HG02798 (cell line): Measurements from ENCODE around the gene IRF4.

Source experiments
- ATAC-seq: cut with Tn5 transposase; IDR thresholded peaks from one replicate; pipeline ENCODE4 v1.9.1; 2021; ENCODE audit warnings: mild to moderate bottlenecking; ENCODE audit not compliant: unreplicated experiment, poor library complexity

IRF4 gene

DNA sequence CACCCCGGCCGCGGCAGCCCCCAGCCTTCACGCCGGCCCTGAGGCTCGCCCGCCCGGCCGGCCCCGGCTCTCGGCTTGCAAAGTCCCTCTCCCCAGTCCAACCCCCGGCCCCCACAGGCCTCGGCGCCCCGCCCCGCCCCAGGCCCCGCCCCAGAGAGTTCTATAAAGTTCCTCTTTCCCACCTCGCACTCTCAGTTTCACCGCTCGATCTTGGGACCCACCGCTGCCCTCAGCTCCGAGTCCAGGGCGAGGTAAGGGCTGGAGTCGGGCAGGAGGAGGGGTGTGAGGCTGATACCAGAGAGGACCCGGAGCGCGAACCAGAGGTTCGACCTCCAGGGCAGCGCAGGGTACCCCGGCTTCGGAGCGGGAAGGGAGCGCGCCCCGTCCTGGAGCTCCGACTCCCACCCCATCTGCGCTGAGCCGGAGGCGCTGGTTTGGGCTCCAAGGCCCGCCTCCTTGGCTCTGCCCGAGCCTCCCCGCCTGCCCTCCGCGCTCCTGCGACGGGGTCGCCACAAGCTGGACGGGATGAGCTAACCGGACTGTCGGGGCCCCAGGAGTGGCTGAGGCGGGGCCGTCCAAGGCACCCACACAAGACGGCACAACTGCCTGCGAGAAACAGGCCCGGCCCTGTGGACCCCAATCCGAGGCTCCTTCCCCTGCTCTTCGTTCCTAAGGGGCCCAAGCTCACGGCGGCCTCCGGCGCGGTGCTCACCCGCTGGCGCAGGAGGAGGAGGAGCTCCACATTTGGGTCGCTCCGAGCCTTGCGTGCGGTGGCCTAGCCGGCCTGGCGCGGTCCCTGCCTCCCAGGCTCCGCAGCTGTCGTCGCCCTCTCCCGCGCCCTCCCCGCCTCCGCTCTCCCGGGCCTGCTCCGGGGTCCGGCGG is at the start of gene IRF4:
Gene IRF4, plus strand, starts transcription at position 194 of the 882 bp plus-strand sequence. CDS start 1,401 bp downstream, outside the sequence.
- peak; percentile 61 for ATAC-seq

DNA sequence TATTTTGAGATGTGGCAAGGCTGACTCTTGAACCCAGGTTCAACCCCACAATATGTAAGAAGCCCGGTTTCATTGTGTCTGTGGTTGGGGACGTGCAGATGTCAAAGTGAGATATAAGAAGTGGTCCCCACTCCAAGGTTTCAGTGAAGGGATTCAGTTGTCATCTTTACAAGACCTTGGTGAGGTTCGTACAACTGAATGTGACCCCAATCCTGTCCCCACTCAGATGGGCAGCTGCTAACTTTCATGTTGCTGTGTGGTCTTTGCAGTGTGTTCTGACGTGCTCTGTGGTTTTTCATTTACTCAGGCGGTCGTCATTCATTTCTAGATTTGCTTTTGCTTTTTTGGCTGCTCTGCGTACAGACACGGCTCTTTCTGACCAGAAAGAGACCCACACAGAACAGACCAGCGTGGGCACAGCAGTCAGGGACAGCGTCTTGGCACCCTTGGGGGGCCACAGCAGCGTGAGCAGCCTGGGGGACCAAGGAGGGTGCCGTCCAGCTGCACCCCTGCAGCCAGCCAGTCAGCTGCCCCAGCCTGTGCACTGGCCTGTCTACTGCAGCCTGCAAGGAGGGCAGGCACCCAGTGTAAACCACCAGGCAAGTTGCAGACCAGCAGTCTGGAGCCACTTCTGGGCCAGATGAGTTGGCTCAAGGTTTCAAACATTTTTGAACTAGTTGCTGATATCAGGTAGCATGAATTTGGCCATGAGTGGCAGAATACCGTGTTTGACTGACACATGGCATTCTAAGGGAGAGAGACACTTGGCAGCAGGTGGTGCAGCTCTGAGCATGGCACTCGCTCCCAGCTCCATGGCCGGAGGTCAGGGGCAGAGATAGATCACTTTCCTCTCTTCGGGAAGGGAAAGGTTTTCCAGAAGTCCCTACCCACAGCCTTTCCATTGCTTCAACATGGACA is 49.4 kb upstream of the IRF4 start:
- peak; percentile 43 for ATAC-seq

DNA sequence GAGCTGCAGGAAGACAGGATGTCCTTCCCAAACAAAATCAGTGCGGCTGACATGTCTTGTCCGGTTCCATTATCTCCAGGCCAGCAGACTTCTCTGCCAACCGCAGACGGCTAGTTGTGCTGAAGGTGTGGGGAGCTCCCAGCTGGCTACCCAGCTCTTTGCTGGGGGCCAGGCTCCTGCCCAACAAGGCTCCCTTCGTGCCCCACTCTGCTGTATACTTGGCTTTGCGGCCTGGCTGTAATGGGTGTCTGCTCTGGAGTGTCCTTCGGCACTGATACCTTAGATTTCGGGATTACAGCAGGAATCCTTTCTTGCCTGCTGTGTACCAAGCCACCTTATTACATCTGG is 48.7 kb upstream of the IRF4 start:
- ATAC-seq = no peak

DNA sequence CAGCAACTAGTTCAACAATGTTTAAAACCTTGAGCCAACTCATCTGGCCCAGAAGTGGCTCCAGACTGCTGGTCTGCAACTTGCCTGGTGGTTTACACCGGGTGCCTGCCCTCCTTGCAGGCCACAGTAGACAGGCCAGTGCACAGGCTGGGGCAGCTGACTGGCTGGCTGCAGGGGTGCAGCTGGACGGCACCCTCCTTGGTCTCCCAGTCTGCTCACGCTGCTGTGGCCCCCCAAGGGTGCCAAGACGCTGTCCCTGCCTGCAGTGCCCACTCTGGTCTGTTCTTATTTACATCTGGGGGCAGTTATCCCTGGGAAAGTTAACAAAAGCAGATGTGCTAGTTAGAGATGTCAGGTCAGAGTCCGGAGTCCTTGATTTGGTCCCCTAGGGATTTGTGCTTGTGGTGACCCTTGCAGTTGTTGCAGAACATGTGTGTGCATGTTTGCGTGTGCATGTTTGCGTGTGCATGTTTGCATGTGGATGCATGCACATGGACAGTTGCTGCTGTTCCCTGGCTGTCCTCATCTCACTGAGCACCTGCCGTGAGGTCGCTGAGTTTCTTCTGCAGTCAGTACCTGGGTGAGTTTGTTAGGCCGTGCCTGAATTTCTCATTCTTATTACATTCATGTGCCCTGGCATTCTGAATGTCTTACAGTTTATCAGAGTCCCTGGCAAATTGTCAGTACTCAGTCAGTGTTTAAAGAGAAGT is 48.2 kb upstream of the IRF4 start:
- no peak for ATAC-seq

DNA sequence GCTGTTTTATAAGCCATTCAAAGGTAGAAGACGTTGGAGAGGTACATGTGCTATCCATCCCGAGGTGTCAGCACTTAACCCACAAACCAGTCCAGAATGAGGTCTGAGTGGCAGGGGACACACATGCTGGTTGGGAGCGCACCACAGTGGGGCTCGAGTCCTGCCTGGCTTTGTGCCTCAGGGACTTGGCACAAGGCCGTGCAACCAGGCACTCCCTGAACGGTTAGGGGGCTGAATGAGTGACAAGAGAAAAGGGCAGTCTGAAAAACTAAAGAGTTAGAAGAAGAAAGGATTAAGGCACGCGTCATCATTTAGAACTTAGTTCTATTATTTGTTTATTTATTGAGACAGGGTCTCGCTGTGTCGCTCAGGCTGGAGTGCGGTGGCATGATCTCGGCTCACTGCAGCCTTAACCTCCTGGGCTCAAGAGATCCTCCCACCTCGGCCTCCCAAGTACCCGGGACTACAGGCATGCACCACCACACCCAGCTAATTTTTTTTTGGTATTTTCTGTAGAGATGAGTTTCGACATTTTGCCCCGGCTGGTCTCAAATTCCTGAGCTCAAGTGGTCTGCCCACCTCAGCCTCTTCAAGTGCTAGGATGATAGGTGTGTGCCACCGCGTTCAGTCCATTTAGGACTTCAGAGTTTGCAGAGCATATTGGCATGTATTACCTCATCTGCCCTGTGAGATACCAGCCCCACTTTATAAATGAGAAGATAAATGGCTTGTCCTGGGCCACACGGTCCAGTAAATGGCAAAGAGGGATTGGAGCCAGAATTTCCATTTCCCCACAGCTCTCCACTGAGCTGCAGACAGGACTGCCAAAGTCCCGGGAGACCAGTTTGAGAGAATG is 47.4 kb upstream of the IRF4 start:
- ATAC-seq = no peak

DNA sequence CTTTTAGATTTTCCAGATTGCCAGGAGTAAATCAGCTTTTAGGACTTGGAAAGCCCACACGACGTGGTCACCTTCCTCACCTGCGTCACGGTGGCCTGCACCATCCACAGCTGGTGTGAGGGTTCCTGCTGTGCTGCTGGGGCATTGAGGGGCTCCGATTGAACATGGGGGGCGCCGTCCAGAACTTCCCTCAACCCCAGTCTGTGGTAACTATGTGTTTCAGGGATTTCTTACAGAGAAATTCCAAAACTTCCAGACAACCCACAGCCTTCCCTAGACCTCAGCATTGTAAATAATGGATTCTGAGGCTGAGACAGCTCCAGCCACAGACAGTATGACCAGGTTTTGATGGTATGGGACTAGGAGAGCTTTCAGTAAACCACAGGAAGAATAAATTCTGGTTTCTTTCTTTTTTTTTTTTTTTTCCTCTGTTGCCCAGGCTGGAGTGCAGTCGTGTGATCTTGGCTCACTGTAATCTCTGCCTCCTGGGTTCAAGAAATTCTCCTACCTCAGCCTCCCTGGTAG is 46.7 kb upstream of the IRF4 start:
- ATAC-seq = no peak

DNA sequence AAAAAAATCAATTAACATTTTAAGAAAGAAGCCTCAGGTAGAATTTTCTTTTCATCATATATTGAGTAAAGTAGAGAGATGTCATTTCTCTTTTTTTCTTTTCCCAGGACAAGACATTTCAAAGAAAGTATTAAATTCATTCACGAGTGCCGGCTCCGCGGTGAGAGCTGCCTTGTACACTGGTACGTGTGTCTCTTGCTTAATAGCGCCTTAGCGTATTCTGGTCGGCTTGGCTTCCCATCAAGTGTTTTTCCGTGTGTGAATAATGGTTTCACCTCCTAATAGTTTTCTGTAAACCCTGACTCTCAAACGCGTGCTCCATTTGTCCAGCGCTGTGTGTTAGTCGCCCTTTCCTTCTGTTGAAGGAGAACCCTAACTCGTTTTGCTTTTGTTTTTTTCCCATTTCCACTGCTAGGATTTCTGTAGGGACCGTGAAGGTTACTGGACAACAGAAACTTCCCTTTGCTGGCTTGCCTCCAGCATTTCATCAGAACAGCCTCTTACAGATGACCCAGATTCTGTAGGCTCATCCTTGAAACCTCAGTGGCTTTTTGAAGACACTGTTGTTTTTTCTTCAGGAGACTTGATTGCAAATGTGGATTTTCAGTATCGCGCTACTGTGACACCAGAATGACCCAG is 45.7 kb upstream of the IRF4 start:
- ATAC-seq = no peak

DNA sequence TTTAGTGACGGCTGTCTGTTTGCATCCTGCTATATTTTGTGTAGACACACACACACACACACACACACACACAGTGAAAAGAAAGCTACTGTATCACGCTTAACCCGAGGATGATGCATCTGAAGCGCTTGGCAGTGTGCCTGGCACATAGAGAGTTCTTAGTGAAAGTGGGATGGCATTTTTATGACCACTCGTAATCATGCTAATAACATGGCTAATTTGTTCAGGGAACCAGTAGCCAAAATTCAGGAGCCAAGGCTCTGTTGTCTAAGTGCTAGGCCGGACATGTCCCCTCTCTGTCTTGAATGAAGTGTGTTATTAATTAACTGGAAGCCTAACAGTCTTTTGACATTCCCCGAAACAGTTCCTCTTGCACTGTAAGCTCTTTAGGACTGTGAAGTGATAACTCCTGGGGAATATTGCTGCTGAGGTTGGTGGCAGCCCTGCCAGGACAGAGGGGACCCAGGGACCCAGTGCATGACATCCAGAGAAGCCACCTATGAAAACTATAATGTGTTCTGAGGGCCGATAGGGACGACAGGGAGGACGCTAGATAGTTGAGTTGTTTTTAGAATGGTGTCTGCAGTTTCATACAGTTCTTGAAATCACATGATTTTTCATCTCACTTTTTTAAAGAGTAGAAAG is 45.0 kb upstream of the IRF4 start:
- no peak for ATAC-seq

DNA sequence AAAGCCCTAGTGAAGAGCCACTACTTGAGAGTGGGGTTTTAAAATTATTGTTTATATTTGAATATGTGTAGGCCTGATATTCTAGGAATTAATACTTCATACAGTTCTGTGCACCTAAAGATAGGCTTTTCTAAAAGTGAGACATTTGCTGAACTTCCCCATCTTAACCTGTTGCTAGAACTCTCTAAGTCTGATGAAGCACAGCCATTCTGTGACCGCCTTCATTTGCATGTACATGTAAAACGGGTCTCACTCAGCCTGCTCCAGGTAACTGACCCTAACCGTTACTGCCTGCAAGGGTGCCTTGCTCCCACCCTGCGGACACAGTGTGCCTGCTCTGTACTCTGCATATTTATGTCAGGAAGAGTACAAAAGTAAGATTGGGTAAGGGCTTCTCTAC is 44.3 kb upstream of the IRF4 start:
- ATAC-seq = peak; percentile 71

DNA sequence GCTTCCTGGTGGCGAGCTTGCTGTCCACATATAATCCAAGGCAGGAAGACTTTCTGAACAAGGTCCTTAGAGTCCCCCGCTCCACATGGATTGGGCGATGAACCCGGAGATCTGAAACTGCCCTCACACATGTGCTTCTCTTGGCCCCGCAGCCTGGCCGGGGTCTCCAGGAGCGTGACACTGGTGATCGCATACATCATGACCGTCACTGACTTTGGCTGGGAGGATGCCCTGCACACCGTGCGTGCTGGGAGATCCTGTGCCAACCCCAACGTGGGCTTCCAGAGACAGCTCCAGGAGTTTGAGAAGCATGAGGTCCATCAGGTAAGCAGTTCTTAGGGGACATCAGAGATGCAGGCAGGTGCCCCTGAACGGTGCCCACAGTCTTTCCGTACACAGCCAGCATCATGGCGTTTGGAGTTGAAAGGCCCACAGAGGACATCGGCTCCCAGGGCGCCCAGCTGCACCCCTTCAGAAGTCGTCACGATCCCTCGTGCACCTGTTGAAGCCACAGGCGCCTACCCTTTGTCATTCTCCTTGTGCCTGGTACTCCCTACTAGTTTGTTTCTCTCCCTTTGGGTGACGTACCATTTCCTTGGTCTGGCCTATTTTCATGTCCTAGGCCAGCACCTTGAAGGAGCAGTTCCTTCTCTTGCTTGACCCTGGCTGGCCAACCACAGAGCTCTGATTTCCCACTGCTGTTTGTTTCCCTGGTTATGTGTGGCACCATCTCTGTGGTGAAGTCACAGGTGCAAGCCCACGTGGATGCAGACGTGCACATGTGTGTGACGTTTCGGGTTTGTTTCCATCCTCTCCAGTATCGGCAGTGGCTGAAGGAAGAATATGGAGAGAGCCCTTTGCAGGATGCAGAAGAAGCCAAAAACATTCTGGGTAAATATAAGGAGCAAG is 43.3 kb upstream of the IRF4 start:
- ATAC-seq = no peak

DNA sequence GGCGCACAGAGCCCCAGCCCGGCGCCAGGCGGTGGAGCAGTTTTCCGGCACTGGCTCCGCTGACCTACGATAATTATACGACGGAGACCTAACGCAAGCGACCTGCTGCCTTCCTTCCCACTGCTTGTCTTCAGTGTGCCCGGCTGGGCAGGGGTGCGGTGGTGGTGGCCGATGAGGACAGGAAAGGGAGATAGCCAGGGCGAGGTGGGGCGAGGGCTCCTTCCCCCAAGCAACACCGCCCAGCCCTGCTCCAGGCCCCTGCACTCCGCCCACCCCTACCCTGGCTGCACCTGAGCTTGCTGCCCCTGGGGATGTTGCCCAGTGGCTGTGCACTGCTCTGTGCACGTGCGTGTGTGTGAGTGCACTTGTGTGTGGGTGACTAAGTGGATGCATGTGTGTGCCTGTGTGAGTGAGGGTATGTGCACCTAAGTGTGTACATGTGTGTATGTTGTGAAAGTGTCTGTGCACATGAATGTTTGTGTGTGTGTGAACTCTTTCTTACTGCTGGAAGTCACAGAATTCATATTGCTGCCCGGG is 42.6 kb upstream of the IRF4 start:
- ATAC-seq = no peak

DNA sequence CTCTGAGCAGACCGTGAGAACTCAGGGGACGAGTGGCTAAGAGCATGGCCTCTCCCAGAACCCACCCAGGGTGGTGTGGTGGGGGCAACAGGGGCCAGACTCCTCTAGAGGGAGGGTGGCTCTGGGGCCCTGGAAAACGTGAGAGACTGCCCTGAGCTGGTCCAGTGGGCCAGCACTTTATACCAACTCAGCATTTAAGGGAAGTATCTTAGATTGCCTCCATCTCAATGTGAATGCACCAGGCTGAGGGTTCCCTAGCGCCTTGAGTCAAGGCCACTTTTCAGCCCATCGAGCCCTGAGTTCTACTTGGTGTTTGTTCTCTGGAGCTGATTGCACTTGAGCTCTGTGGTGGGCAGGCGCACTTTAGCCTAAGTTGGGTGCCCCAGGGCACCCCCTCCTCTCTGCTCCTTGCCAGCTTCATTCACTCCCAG is 42.0 kb upstream of the IRF4 start:
- ATAC-seq = no peak

DNA sequence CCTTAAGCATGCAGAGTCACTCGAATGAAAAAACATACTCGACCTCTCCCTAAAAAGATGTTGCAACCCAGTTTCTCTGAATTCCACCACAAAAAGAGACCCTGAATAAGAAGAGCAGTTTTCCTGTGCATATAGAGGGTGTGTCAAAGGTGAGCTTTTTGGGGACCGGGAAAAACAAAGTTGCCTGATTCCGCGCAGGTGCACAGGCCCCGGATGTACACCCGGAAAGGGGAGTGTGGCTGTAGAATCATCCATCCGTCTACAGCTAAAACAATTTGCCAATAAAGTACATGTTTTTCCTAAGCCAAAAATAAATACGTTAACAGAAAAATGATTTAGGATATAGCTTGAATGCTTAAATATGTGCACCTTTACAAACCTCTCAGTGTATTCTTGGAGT is 41.2 kb upstream of the IRF4 start:
- ATAC-seq = no peak

DNA sequence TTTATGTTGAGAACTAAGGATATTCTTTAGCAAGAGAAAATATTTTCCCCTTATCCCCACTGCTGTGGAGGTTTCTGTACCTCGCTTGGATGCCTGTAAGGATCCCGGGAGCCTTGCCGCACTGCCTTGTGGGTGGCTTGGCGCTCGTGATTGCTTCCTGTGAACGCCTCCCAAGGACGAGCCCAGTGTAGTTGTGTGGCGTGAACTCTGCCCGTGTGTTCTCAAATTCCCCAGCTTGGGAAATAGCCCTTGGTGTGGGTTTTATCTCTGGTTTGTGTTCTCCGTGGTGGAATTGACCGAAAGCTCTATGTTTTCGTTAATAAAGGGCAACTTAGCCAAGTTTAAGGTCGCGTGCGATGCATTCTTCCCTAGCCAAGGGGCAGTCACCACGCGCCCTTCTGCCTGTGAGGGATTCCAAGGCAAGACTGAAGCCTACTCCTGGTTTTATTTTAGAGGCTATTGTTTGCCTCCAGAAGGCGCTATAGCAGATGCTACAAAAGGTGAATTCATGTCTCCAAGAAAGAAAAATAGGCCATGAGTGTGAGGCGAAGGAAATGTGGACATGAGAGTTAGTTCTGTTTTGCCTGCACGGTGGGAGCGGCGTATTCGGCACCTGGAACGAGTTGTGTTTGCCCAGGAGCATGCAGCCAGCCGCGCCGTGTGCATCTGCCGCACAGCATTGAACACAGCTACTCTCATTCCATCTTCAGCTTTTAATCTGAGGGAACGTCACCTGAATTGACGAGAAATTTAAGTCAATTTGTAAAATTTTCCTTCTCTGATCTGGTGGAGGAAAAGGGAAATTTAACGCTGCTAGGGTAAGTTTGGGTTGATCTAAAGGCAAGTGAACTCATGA is 40.3 kb upstream of the IRF4 start:
- ATAC-seq = no peak

DNA sequence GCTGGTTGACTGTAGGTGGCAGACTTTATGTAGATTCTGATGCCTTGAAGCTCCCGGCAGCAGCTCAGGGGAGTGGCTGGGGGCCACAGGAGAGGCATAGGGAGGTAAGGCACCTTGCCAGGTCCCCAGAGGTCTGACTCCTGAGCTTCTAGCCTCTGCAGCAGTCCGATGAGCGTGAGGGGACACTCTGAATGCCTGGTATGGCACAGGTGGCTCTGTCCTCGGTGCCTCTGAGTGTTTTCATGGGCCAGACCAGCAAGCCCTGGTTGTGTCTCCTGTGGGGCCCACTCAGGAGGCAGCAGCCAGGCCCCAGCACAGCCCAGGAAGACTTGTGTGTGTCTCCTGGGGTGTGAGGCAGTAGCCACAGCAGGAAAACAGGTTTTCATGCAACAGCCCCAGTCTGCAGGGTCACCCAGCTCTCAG is 39.7 kb upstream of the IRF4 start:
- ATAC-seq = no peak

DNA sequence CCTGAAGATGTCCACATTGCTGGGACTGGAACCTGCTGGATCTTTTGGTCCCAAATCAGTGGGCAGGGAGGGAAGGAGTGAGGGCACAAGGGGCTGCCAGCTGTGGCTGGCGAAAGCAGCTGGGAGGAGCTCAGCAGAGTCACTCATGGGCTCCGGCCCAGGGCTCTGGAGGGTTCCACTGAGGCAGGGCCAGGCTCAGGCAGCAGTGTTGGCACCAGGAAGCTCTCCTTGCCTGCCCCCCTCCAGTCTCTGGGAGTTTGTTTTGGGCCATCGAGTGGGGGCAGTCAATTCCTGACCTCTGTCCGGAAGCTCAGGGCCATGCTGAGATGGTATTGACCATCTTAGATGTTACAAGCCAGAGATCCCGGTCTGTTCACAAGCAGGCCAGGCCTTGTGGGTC is 39.1 kb upstream of the IRF4 start:
- no peak for ATAC-seq
